MCF 10A (cell line): ENCODE results near the gene IL22RA2. TPM values are rescaled to one million over a fixed set of nuclear protein-coding genes. Genes with fewer than 3 reads are reported as not detected.

Experiments
- BruUV-seq: library from RNA; stranded (reverse); fragments of 400-500 nt; replicated peaks from 2 replicates; lab custom pipeline; 2021; lab: Mats Ljungman, UMichigan
- CTCF ChIA-PET: fragments of 300-600 bp; sonication (Branson Sonifier 250); formaldehyde crosslinking; extraction: SDS; loops from one replicate; lab custom pipeline; 2021; ENCODE audit warnings: antibody characterized with exemption, inconsistent platforms; lab: Yijun Ruan, JAX
- POLR2A ChIA-PET: fragments of 300-600, 350-650 bp; sonication (Branson Sonifier 250); formaldehyde crosslinking; extraction: SDS; loops from one replicate; lab custom pipeline; 2020; ENCODE audit warnings: antibody characterized with exemption, inconsistent platforms; lab: Yijun Ruan, JAX
- DNase-seq: peaks from one replicate; pipeline ENCODE4 v3.0.0-alpha.2; 2018; ENCODE audit not compliant: unreplicated experiment
- H3K27ac Mint-ChIP-seq: one replicate; pipeline ENCODE4 v1.8.0; 2022; ENCODE audit warnings: mild to moderate bottlenecking, low read depth, mixed read lengths; ENCODE audit not compliant: unreplicated experiment
- H3K27me3 Mint-ChIP-seq: one replicate; pipeline ENCODE4 v1.8.0; 2022; ENCODE audit warnings: mixed read lengths; ENCODE audit not compliant: insufficient read depth, unreplicated experiment
- H3K36me3 Mint-ChIP-seq: one replicate; pipeline ENCODE4 v1.8.0; 2022; ENCODE audit warnings: mild to moderate bottlenecking, moderate library complexity, mixed read lengths; ENCODE audit not compliant: insufficient read depth, unreplicated experiment
- H3K4me1 Mint-ChIP-seq: one replicate; pipeline ENCODE4 v1.8.0; 2022; ENCODE audit warnings: mixed read lengths; ENCODE audit not compliant: insufficient read depth, unreplicated experiment
- H3K4me3 Mint-ChIP-seq: one replicate; pipeline ENCODE4 v1.8.0; 2022; ENCODE audit warnings: mild to moderate bottlenecking, moderate library complexity, mixed read lengths; ENCODE audit not compliant: unreplicated experiment
- H3K9me3 Mint-ChIP-seq: one replicate; pipeline ENCODE4 v1.8.0; 2022; ENCODE audit warnings: mixed read lengths; ENCODE audit not compliant: unreplicated experiment
- intact Hi-C: fragments of 100-400 bp; cut with micrococcal nuclease; formaldehyde crosslinking; loops from 2 replicates; pipeline ENCODE4 v1.14.1; 2022
- total RNA-seq: library from RNA; stranded (reverse); gene quantifications from 2 replicates; pipeline ENCODE4 v1.2.3, GENCODE V29; 2022
- TF ChIP-seq, protein P1 (sequence below): fragments of 200-600 bp; IDR thresholded peaks from one replicate; pipeline ENCODE4 v1.8.0; 2022; ENCODE audit warnings: antibody characterized with exemption, mild to moderate bottlenecking; ENCODE audit not compliant: unreplicated experiment

The IL22RA2 gene
- total RNA-seq, 1 experiment from 2014 or later: not detected

GRCh38 chr6:137181891-137182653, 8.6 kb upstream of the IL22RA2 start:
- DNase-seq: no peak
- ChIA-PET CTCF (interaction anchor here (0.5 to 1.3 kb wide), 4 partner anchors 10 to 88 kb away, joined by 3 to 4 read pairs (median 3); no protein-coding TSS in a partner anchor), POLR2A (interaction anchor here (2.2 kb wide), 1 partner anchor 9 kb away, joined by 11 read pairs; no protein-coding TSS in a partner anchor)
- H3K9me3 Mint-ChIP-seq: peaks cover 8% of the 10 kb centered on the region
- BruUV-seq: no TSS peak
- H3K27ac Mint-ChIP-seq: no peak overlapping the region
- no peaks in the 10 kb centered on the region for H3K4me1 Mint-ChIP-seq
- TF ChIP-seq, protein P1, sequence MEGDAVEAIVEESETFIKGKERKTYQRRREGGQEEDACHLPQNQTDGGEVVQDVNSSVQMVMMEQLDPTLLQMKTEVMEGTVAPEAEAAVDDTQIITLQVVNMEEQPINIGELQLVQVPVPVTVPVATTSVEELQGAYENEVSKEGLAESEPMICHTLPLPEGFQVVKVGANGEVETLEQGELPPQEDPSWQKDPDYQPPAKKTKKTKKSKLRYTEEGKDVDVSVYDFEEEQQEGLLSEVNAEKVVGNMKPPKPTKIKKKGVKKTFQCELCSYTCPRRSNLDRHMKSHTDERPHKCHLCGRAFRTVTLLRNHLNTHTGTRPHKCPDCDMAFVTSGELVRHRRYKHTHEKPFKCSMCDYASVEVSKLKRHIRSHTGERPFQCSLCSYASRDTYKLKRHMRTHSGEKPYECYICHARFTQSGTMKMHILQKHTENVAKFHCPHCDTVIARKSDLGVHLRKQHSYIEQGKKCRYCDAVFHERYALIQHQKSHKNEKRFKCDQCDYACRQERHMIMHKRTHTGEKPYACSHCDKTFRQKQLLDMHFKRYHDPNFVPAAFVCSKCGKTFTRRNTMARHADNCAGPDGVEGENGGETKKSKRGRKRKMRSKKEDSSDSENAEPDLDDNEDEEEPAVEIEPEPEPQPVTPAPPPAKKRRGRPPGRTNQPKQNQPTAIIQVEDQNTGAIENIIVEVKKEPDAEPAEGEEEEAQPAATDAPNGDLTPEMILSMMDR: no peak
- no peaks in the 10 kb centered on the region for H3K27me3 Mint-ChIP-seq
- intact Hi-C loops: no loop called here
- no peak overlapping the region for H3K4me3 Mint-ChIP-seq
- no peaks in the 10 kb centered on the region for H3K36me3 Mint-ChIP-seq

DNA sequence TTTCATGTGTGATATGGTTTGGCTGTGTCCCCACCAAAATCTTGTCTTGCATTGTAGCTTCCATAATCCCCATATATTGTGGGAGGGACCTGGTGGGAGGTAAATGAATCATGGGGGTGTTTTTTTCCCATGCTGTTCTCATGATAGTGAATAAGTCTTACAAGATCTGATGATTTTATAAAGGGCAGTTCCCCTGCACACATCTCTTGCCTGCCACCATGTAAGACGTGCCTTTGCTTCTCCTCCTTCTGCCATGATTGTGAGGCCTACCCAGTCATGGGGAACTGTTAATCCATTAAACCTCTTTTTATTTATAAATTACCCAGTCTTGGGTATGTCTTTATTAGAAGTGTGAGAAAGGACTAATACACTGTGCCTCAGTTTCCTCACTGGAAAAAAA, 4.2 kb upstream of the IL22RA2 start:
- intact Hi-C loops: no loop called here
- Mint-ChIP-seq H3K4me1 (no peaks in the 10 kb centered on the region), H3K27ac (no peak overlapping the region), H3K36me3 (no peaks in the 10 kb centered on the region), H3K27me3 (no peaks in the 10 kb centered on the region), H3K9me3 (peaks cover 8% of the 10 kb centered on the region), H3K4me3 (no peak overlapping the region)
- no peak for DNase-seq
- CTCF ChIA-PET: interaction anchor here (0.6 to 1.9 kb wide), 4 partner anchors 11 to 101 kb away, joined by 4 to 14 read pairs (median 5); no protein-coding TSS in a partner anchor
- TF ChIP-seq, protein P1: no peak
- POLR2A ChIA-PET: no interaction called here
- no TSS peak for BruUV-seq

DNA sequence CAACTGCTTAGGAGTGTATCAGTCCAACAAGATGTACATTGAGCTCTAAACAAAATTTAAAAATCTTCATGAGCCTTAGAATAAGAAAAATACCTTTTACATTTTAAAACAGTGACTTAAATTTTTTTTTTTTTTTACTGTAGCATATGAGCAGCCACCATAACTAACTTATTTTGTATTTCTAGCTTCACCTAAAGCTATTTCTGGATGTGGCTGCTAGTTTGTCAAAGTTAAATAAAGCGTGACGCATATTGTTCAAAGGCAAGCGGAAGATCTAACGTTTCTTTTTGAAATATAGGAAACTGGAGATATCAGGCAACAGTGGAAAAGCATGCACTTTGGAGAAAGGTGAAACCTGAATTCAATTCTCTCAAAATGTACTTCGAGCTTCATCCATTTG, 3.3 kb upstream of the IL22RA2 start:
- Mint-ChIP-seq H3K9me3 (peaks cover 8% of the 10 kb centered on the region), H3K27me3 (no peaks in the 10 kb centered on the region), H3K36me3 (no peaks in the 10 kb centered on the region), H3K27ac (no peak overlapping the region), H3K4me1 (no peaks in the 10 kb centered on the region), H3K4me3 (no peak overlapping the region)
- BruUV-seq: no TSS peak
- intact Hi-C loops: no loop called here
- CTCF ChIA-PET: interaction anchor here (0.6 to 1.9 kb wide), 5 partner anchors 11 to 770 kb away, joined by 3 to 14 read pairs (median 5); no protein-coding TSS in a partner anchor
- DNase-seq: no peak
- POLR2A ChIA-PET: interaction anchor here (1.0 kb wide), 1 partner anchor 10 kb away, joined by 4 read pairs; no protein-coding TSS in a partner anchor
- TF ChIP-seq, protein P1: no peak

- BruUV-seq: no TSS peak
- ChIA-PET POLR2A (interaction anchor here (1.0 kb wide), 1 partner anchor 11 kb away, joined by 4 read pairs; no protein-coding TSS in a partner anchor), CTCF (interaction anchor here (0.7 to 1.5 kb wide), 4 partner anchors 10 to 290 kb away, joined by 3 to 4 read pairs (median 3); no protein-coding TSS in a partner anchor)
- Mint-ChIP-seq H3K4me1 (no peaks in the 10 kb centered on the region), H3K36me3 (no peaks in the 10 kb centered on the region), H3K9me3 (peaks cover 8% of the 10 kb centered on the region), H3K27ac (no peak overlapping the region), H3K27me3 (no peaks in the 10 kb centered on the region), H3K4me3 (no peak overlapping the region)
- intact Hi-C loops: no loop called here
- no peak for DNase-seq
- TF ChIP-seq, protein P1: no peak
Observed at GRCh38 chr6:137175868-137176245, 2.4 kb upstream of the IL22RA2 start.
